Fibroblast of lung (primary cell): Measurements from ENCODE around the gene KLF16. TPM values are rescaled to one million over a fixed set of nuclear protein-coding genes. Genes with fewer than 3 reads are reported as not detected.

Experiments used
- DNase-seq, 2 donors: peaks; one replicate each; pipeline versions ENCODE4 v3.0.0 to v3.0.0-alpha.2; 2010; ENCODE audit warnings: low read depth in 2 of 2
- H2AFZ ChIP-seq: 2 replicates; pipeline ENCODE4 v1.5.1; 2012; ENCODE audit warnings: low read length, control low read depth, inconsistent platforms
- H3K27ac ChIP-seq: 2 replicates; pipeline ENCODE4 v1.5.1; 2011; ENCODE audit warnings: low read length, control low read depth; ENCODE audit not compliant: insufficient read depth
- H3K27me3 ChIP-seq: 2 replicates; pipeline ENCODE4 v1.5.1; 2011; ENCODE audit warnings: mild to moderate bottlenecking, low read length; ENCODE audit not compliant: control insufficient read depth, insufficient read depth
- H3K36me3 ChIP-seq: 2 replicates; pipeline ENCODE4 v1.5.1; 2011; ENCODE audit warnings: low read length; ENCODE audit not compliant: control insufficient read depth, insufficient read depth
- H3K4me1 ChIP-seq: 2 replicates; pipeline ENCODE4 v1.5.1; 2011; ENCODE audit warnings: low read length; ENCODE audit not compliant: control insufficient read depth, insufficient read depth; ENCODE audit errors: extremely low read depth
- H3K4me2 ChIP-seq: 2 replicates; pipeline ENCODE4 v1.5.1; 2011; ENCODE audit warnings: low read length, control low read depth; ENCODE audit not compliant: insufficient read depth; ENCODE audit errors: extremely low read depth
- H3K4me3 ChIP-seq, 4 experiments: fragments of 200-600 bp in 1 of 4; sonication (generic) in 1 of 4; replicated peaks in 1 of 4; 2 replicates each; pipeline ENCODE4 v1.5.1; 2011 to 2016; ENCODE audit warnings: low read length in 4 of 4, low read depth in 3 of 4, mild to moderate bottlenecking in 3 of 4, control low read depth in 2 of 4, inconsistent platforms in 1 of 4, mixed read lengths in 1 of 4; ENCODE audit not compliant: insufficient read depth in 1 of 4; ENCODE audit errors: control extremely low read depth in 1 of 4
- H3K79me2 ChIP-seq: 2 replicates; pipeline ENCODE4 v1.5.1; 2012; ENCODE audit warnings: mild to moderate bottlenecking, low read length, inconsistent platforms; ENCODE audit not compliant: control insufficient read depth, insufficient read depth
- H3K9ac ChIP-seq: 2 replicates; pipeline ENCODE4 v1.5.1; 2011; ENCODE audit warnings: mild to moderate bottlenecking, low read length, control low read depth; ENCODE audit not compliant: insufficient read depth
- H3K9me3 ChIP-seq: 2 replicates; pipeline ENCODE4 v1.5.1; 2012; ENCODE audit warnings: low read depth, low read length; ENCODE audit not compliant: control insufficient read depth, insufficient read depth
- H4K20me1 ChIP-seq: 2 replicates; pipeline ENCODE4 v1.5.1; 2011; ENCODE audit warnings: low read length; ENCODE audit not compliant: control insufficient read depth, insufficient read depth; ENCODE audit errors: extremely low read depth
- CTCF ChIP-seq, 2 donors: IDR thresholded peaks in 1 of 2; conservative IDR thresholded peaks in 1 of 2; 1 replicate in 1 of 2; 2 replicates in 1 of 2; pipeline ENCODE4 v1.5.1; 2011 to 2012; ENCODE audit warnings: low read length in 2 of 2, control low read depth in 1 of 2, inconsistent platforms in 1 of 2, low read depth in 1 of 2, mild to moderate bottlenecking in 1 of 2
- EZH2 ChIP-seq: IDR thresholded peaks from 2 replicates; pipeline ENCODE4 v1.5.1; 2012; ENCODE audit warnings: low read length, control low read depth, mild to moderate bottlenecking; ENCODE audit errors: missing control alignments
- polyA plus RNA-seq, 2 donors: library from polyadenylated mRNA; depleted of rRNA in 1 of 2; stranded (reverse) in 1 of 2; unstranded in 1 of 2; fragments of >200 nt; gene quantifications; 2 replicates each; pipeline ENCODE4 v1.2.1, GENCODE V29; 2011 to 2012; ENCODE audit warnings: missing spikeins in 1 of 2
- total RNA-seq: library from RNA; depleted of rRNA; stranded (reverse); fragments of >200 nt; gene quantifications from 2 replicates; pipeline ENCODE4 v1.2.1, GENCODE V29; 2014

Gene KLF16
- total and polyA plus RNA-seq, 2 donors (not counting 1 experiment from before 2014, with no cell fraction given): 4.2 to 6.9 TPM

- H2AFZ ChIP-seq: no peak overlapping the region
- no peak overlapping the region for H3K27ac ChIP-seq
- H3K4me2 ChIP-seq: no peak overlapping the region
- DNase-seq: no peak
- peak overlapping the region in 1 of 4 experiments; percentile 91 for H3K4me3 ChIP-seq
- TF ChIP-seq EZH2 (no peak), CTCF (conservative IDR thresholded peaks at IDR 0.05 in 1 of 2, IDR thresholded peaks at IDR 0.05 in 1 of 2; ENCODE audit: low read depth in 1 of 2, low read length in 2 of 2) (no peak)
- no peaks in the 10 kb centered on the region for H4K20me1 ChIP-seq
- no peaks in the 10 kb centered on the region for H3K9me3 ChIP-seq
- H3K9ac ChIP-seq: no peak overlapping the region
- peaks cover 18% of the 10 kb centered on the region for H3K4me1 ChIP-seq
- H3K27me3 ChIP-seq: no peaks in the 10 kb centered on the region
- peaks cover 48% of the 10 kb centered on the region for H3K79me2 ChIP-seq
- H3K36me3 ChIP-seq: peaks cover 7% of the 10 kb centered on the region
Observed at GRCh38 chr19:1849132-1849474, 14.3 kb downstream of the KLF16 start.

- H3K79me2 ChIP-seq: peaks cover 50% of the 10 kb centered on the region
- peak within 1 kb of the TSS; percentile 81 to 91 (median 86) for H3K4me3 ChIP-seq
- H3K27ac ChIP-seq: peak within 1 kb of the TSS; percentile 95
- H3K9ac ChIP-seq: peak within 1 kb of the TSS; percentile 100
- no peaks in the 10 kb centered on the region for H3K9me3 ChIP-seq
- DNase-seq: peak; percentile 87 to 94
- no peaks in the 10 kb centered on the region for H3K27me3 ChIP-seq
- no peak for TF ChIP-seq EZH2
- peak; percentile 85 to 87 for TF ChIP-seq CTCF (conservative IDR thresholded peaks at IDR 0.05 in 1 of 2, IDR thresholded peaks at IDR 0.05 in 1 of 2; ENCODE audit: low read depth in 1 of 2, low read length in 2 of 2)
- peak within 1 kb of the TSS; percentile 97 for H3K4me2 ChIP-seq
- H3K36me3 ChIP-seq: peaks cover 7% of the 10 kb centered on the region
- H3K4me1 ChIP-seq: peaks cover 16% of the 10 kb centered on the region
- no peaks in the 10 kb centered on the region for H4K20me1 ChIP-seq
- peak within 1 kb of the TSS; percentile 59 for H2AFZ ChIP-seq
Observed at GRCh38 chr19:1848399-1849131, 14.8 kb downstream of the KLF16 start, which contains the start of gene REXO1. TSS of gene REXO1 (minus strand) at chr19:1848483. CDS start at chr19:1848358, 125 bp downstream.

- Histone ChIP-seq H3K9me3 (no peaks in the 10 kb centered on the region), H3K4me3 (peak overlapping the region; percentile 81 to 91 (median 86)), H2AFZ (no peak overlapping the region), H3K4me1 (peaks cover 11% of the 10 kb centered on the region), H4K20me1 (no peaks in the 10 kb centered on the region), H3K9ac (peak overlapping the region; percentile 100), H3K79me2 (peaks cover 52% of the 10 kb centered on the region), H3K27me3 (no peaks in the 10 kb centered on the region), H3K27ac (peak overlapping the region; percentile 95), H3K4me2 (peak overlapping the region; percentile 97), H3K36me3 (peaks cover 9% of the 10 kb centered on the region)
- peak; percentile 37 to 57 for DNase-seq
- TF ChIP-seq EZH2: no peak
- TF ChIP-seq CTCF (conservative IDR thresholded peaks at IDR 0.05 in 1 of 2, IDR thresholded peaks at IDR 0.05 in 1 of 2; ENCODE audit: low read depth in 1 of 2, low read length in 2 of 2): no peak
Observed at GRCh38 chr19:1847684-1848398, 15.5 kb downstream of the KLF16 start.
